ENCODE measurements around the gene NFIB. TPM values are rescaled to one million over a fixed set of nuclear protein-coding genes. Genes with fewer than 3 reads are reported as not detected.

Gene NFIB
- total RNA-seq, 2 donors from 2014 or later, result 5.3 to 14.1 TPM

DNA sequence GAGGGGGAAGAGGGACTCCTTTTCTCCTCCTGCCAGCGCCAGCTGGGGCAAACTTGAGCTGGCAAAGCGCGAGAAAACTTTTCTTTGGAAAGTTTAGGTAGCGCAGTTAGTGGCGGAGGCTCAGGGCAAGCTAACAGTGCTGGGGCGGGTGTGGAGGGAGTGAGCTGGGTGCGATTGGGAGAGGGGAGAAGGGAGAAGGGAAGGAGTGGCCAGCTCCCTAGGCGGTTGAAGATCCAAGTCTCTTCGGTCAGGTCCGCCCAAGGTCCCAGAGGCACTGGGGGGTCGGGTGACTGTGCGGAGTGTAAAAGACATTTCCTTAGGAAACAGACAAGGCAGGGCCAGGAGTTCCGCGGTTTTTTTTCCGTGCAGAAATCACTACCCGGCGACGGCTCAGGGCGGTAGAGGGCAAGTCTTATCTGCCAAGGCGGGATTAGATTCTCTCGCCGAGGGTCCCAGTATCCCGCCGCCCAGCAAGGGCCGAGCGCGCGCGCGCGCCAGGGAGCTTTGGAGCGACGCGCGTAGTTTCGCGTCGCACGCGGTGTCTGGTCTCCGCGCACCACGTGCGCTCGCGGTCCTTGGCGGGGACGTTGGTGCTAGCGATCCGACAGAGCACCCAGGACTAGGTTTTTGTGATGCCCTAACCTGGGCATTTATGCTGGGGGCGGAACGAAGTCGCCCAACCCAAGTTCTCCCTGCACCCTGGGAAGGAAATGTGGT lies 33.6 kb upstream of the NFIB start:
- Histone ChIP-seq H3K27ac (ENCODE audit: low read depth, low read length) (no peak overlapping the region), H3K4me3 (ENCODE audit: low read length) (peak overlapping the region; percentile 83), H3K9me3 (ENCODE audit: control insufficient read depth, low read length) (no peaks in the 10 kb centered on the region), H3K4me1 (ENCODE audit: control insufficient read depth, insufficient read depth, low read length) (peaks cover 11% of the 10 kb centered on the region), H3K9ac (ENCODE audit: extremely low read depth, low read length, poor library complexity, severe bottlenecking) (peak overlapping the region; percentile 14), H3K27me3 (ENCODE audit: control insufficient read depth, insufficient read depth, low read length, poor library complexity, severe bottlenecking) (peaks cover 100% of the 10 kb centered on the region), H3K36me3 (ENCODE audit: control insufficient read depth, insufficient read depth, low read length) (no peaks in the 10 kb centered on the region)
- peak; percentile 88 for DNase-seq
- Mint-ChIP-seq H3K4me1 (peaks cover 39% of the 10 kb centered on the region), H3K27me3 (ENCODE audit: insufficient read depth) (no peaks in the 10 kb centered on the region), H3K27ac (no peak overlapping the region), H3K9me3 (no peaks in the 10 kb centered on the region), H3K4me3 (no peak overlapping the region), H3K36me3 (ENCODE audit: low read depth) (no peaks in the 10 kb centered on the region)
- WGBS, 2 experiments (ENCODE audit: insufficient coverage in 1 of 2, insufficient read length in 1 of 2), result 0% methylated on average over 18 to 53 of the region's 53 CpGs
- TF ChIP-seq, protein P1, sequence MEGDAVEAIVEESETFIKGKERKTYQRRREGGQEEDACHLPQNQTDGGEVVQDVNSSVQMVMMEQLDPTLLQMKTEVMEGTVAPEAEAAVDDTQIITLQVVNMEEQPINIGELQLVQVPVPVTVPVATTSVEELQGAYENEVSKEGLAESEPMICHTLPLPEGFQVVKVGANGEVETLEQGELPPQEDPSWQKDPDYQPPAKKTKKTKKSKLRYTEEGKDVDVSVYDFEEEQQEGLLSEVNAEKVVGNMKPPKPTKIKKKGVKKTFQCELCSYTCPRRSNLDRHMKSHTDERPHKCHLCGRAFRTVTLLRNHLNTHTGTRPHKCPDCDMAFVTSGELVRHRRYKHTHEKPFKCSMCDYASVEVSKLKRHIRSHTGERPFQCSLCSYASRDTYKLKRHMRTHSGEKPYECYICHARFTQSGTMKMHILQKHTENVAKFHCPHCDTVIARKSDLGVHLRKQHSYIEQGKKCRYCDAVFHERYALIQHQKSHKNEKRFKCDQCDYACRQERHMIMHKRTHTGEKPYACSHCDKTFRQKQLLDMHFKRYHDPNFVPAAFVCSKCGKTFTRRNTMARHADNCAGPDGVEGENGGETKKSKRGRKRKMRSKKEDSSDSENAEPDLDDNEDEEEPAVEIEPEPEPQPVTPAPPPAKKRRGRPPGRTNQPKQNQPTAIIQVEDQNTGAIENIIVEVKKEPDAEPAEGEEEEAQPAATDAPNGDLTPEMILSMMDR (conservative IDR thresholded peaks at IDR 0.05), result no peak

DNA sequence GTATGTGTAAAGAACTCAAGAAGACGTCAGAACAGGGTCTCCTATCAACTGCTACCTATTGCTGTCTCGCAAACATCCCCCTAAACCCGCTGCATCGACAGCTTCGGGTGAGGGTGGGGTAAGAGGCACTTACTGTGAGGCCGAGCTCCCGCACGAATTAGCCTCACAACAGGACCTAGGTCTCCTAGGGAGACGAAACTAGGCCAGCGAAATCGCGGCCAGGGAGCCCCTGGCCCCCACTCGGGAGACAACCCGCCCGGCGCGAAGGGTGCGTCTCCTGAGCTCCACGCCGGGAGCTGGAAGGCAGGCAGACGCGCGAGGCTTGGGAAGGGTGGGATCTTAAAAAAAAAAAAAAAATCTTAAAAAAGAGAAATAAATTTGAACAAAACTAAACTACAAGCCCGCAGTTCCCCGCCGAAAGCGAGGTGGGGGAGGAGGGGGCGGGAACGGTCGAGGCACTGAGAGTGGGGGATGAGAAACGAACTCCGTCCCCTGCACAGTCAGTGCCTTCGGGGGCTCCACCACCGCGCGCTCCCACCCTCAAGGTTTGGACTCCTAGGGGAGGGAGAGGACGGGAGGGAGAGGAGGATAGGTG lies 33.0 kb upstream of the NFIB start:
- H3K4me1 Mint-ChIP-seq, result peaks cover 36% of the 10 kb centered on the region
- H3K36me3 Mint-ChIP-seq (ENCODE audit: low read depth), result no peaks in the 10 kb centered on the region
- 0% methylated on average over 1 to 37 of the region's 37 CpGs for WGBS, 2 experiments (ENCODE audit: insufficient coverage in 1 of 2, insufficient read length in 1 of 2)
- TF ChIP-seq, protein P1 (conservative IDR thresholded peaks at IDR 0.05), result no peak
- H3K27me3 ChIP-seq (ENCODE audit: control insufficient read depth, insufficient read depth, low read length, poor library complexity, severe bottlenecking), result peaks cover 100% of the 10 kb centered on the region
- H3K36me3 ChIP-seq (ENCODE audit: control insufficient read depth, insufficient read depth, low read length), result no peaks in the 10 kb centered on the region
- H3K27me3 Mint-ChIP-seq (ENCODE audit: insufficient read depth), result no peaks in the 10 kb centered on the region
- no peaks in the 10 kb centered on the region for H3K9me3 Mint-ChIP-seq
- H3K4me3 ChIP-seq (ENCODE audit: low read length), result peak overlapping the region; percentile 83
- H3K4me1 ChIP-seq (ENCODE audit: control insufficient read depth, insufficient read depth, low read length), result peaks cover 11% of the 10 kb centered on the region
- peak overlapping the region; percentile 14 for H3K9ac ChIP-seq (ENCODE audit: extremely low read depth, low read length, poor library complexity, severe bottlenecking)
- no peaks in the 10 kb centered on the region for H3K9me3 ChIP-seq (ENCODE audit: control insufficient read depth, low read length)
- DNase-seq, result peak; percentile 74
- no peak overlapping the region for H3K4me3 Mint-ChIP-seq
- H3K27ac ChIP-seq (ENCODE audit: low read depth, low read length), result no peak overlapping the region
- no peak overlapping the region for H3K27ac Mint-ChIP-seq

DNA sequence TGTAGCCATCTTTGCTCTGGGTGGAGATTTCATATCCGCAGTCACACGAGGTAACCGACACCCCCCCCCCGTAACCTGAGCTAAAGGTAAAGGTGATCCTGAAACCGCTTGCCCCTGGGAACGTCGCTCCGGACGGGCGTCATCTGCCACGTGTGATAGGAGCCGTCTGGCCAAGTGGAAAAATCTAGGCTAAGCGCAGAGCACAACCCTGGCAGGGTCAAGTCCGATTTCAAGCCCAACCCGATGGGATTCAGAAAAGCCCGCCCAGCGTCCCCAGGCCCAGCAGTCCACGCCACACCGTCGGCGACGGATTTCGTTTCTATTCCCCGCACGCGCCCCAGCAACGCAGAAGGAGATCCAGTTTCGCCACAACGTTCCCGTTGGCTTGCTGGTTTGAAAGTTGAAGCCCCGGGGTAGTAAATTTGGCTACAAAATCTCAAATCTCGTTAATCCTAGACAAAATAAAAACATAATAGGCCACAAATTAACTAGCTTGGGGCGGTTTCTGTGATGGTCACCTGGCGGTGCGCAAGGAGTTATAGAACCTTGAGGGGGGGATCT lies 32.4 kb upstream of the NFIB start:
- H3K4me1 ChIP-seq (ENCODE audit: control insufficient read depth, insufficient read depth, low read length), result peaks cover 11% of the 10 kb centered on the region
- peak overlapping the region; percentile 83 for H3K4me3 ChIP-seq (ENCODE audit: low read length)
- TF ChIP-seq, protein P1 (conservative IDR thresholded peaks at IDR 0.05), result no peak
- H3K27ac Mint-ChIP-seq, result no peak overlapping the region
- no peaks in the 10 kb centered on the region for H3K36me3 ChIP-seq (ENCODE audit: control insufficient read depth, insufficient read depth, low read length)
- no peaks in the 10 kb centered on the region for H3K27me3 Mint-ChIP-seq (ENCODE audit: insufficient read depth)
- H3K27me3 ChIP-seq (ENCODE audit: control insufficient read depth, insufficient read depth, low read length, poor library complexity, severe bottlenecking), result peaks cover 100% of the 10 kb centered on the region
- no peak overlapping the region for H3K4me3 Mint-ChIP-seq
- no peaks in the 10 kb centered on the region for H3K9me3 ChIP-seq (ENCODE audit: control insufficient read depth, low read length)
- H3K27ac ChIP-seq (ENCODE audit: low read depth, low read length), result no peak overlapping the region
- H3K36me3 Mint-ChIP-seq (ENCODE audit: low read depth), result no peaks in the 10 kb centered on the region
- H3K9ac ChIP-seq (ENCODE audit: extremely low read depth, low read length, poor library complexity, severe bottlenecking), result no peak overlapping the region
- peak; percentile 83 for DNase-seq
- peaks cover 36% of the 10 kb centered on the region for H3K4me1 Mint-ChIP-seq
- WGBS, 2 experiments (ENCODE audit: insufficient coverage in 1 of 2, insufficient read length in 1 of 2), result 0 to 1% methylated on average over 21 to 35 of the region's 35 CpGs
- no peaks in the 10 kb centered on the region for H3K9me3 Mint-ChIP-seq

All from endodermal cell (in vitro differentiated cells).